KMS-11 (cell line): ENCODE results near the gene HPCAL1.

Experiments
- H2AFZ ChIP-seq: fragments of 200-600 bp; sonication (generic); 2 replicates; pipeline ENCODE4 v1.6.1; 2016; ENCODE audit warnings: antibody characterized with exemption, mixed run types, low read depth
- H3K27ac ChIP-seq: fragments of 200-600 bp; sonication (generic); 2 replicates; pipeline ENCODE4 v1.6.1; 2016; ENCODE audit warnings: mild to moderate bottlenecking, mixed run types
- H3K27me3 ChIP-seq: fragments of 200-600 bp; sonication (generic); 2 replicates; pipeline ENCODE4 v1.6.1; 2017; ENCODE audit warnings: mild to moderate bottlenecking, low read depth, mixed run types, moderate library complexity; ENCODE audit not compliant: insufficient read depth
- H3K36me3 ChIP-seq: fragments of 200-600 bp; sonication (generic); 2 replicates; pipeline ENCODE4 v1.6.1; 2017; ENCODE audit warnings: mild to moderate bottlenecking, mixed run types; ENCODE audit not compliant: insufficient read depth
- H3K4me1 ChIP-seq: fragments of 200-600 bp; sonication (generic); 2 replicates; pipeline ENCODE4 v1.6.1; 2016; ENCODE audit warnings: mild to moderate bottlenecking, low read depth, mixed run types; ENCODE audit not compliant: poor library complexity, severe bottlenecking
- H3K4me2 ChIP-seq: fragments of 200-600 bp; sonication (generic); 2 replicates; pipeline ENCODE4 v1.7.0; 2016; ENCODE audit warnings: mild to moderate bottlenecking, mixed run types
- H3K4me3 ChIP-seq: fragments of 200-600 bp; sonication (generic); IDR thresholded peaks from 2 replicates; pipeline ENCODE4 v1.6.1; 2017; ENCODE audit warnings: low read depth, low read length, mixed read lengths; ENCODE audit not compliant: insufficient read depth
- H3K79me2 ChIP-seq: fragments of 200-600 bp; sonication (generic); 2 replicates; pipeline ENCODE4 v1.6.1; 2016; ENCODE audit warnings: low read depth, mixed run types; ENCODE audit not compliant: insufficient read depth
- H3K9ac ChIP-seq: fragments of 200-600 bp; sonication (generic); 2 replicates; pipeline ENCODE4 v1.6.1; 2016; ENCODE audit warnings: mild to moderate bottlenecking, mixed run types
- H4K20me1 ChIP-seq: fragments of 200-600 bp; sonication (generic); 2 replicates; pipeline ENCODE4 v1.6.1; 2016; ENCODE audit warnings: mild to moderate bottlenecking, mixed run types; ENCODE audit not compliant: insufficient read depth
- TF ChIP-seq, protein P1 (sequence below): fragments of 200-600 bp; sonication (generic); conservative IDR thresholded peaks from 2 replicates; pipeline ENCODE4 v1.6.1; 2017; ENCODE audit warnings: low read depth, mild to moderate bottlenecking, antibody characterized with exemption, low read length, moderate library complexity, mixed read lengths

Gene HPCAL1

DNA sequence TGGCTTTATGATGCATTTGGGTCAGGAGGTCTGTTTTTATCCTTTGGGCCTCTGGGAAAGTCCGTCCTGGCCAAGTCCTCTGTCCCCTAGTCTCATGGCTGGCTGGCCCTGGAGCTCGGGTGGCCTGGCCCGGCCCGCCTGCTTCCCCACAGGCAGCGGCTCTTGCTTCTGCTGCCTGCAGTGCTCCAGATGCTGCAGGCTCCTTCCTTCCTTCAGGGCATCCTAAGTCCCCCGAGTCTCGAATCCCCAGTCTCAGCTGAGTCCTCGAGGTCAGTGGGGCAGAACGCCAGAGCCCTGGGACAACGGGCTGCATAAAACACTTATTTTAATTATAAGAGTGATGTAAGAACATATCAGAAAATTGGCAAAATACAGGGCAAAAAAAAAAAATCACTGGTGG, 71.2 kb downstream of the HPCAL1 start:
- Histone ChIP-seq H3K79me2 (no peaks in the 10 kb centered on the region), H3K27me3 (no peaks in the 10 kb centered on the region), H3K9ac (no peak overlapping the region), H3K4me2 (no peak overlapping the region), H3K36me3 (no peaks in the 10 kb centered on the region), H4K20me1 (no peaks in the 10 kb centered on the region), H3K27ac (no peak overlapping the region), H3K4me3 (no peak overlapping the region), H2AFZ (no peak overlapping the region), H3K4me1 (peaks cover 7% of the 10 kb centered on the region)
- TF ChIP-seq, protein P1, sequence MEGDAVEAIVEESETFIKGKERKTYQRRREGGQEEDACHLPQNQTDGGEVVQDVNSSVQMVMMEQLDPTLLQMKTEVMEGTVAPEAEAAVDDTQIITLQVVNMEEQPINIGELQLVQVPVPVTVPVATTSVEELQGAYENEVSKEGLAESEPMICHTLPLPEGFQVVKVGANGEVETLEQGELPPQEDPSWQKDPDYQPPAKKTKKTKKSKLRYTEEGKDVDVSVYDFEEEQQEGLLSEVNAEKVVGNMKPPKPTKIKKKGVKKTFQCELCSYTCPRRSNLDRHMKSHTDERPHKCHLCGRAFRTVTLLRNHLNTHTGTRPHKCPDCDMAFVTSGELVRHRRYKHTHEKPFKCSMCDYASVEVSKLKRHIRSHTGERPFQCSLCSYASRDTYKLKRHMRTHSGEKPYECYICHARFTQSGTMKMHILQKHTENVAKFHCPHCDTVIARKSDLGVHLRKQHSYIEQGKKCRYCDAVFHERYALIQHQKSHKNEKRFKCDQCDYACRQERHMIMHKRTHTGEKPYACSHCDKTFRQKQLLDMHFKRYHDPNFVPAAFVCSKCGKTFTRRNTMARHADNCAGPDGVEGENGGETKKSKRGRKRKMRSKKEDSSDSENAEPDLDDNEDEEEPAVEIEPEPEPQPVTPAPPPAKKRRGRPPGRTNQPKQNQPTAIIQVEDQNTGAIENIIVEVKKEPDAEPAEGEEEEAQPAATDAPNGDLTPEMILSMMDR: no peak

GRCh38 chr2:10374362-10374943, 71.7 kb downstream of the HPCAL1 start:
- H3K27me3 ChIP-seq: no peaks in the 10 kb centered on the region
- H3K27ac ChIP-seq: no peak overlapping the region
- H3K79me2 ChIP-seq: no peaks in the 10 kb centered on the region
- H3K4me2 ChIP-seq: no peak overlapping the region
- H3K9ac ChIP-seq: no peak overlapping the region
- H3K4me1 ChIP-seq: peaks cover 7% of the 10 kb centered on the region
- TF ChIP-seq, protein P1: no peak
- no peak overlapping the region for H2AFZ ChIP-seq
- H3K36me3 ChIP-seq: no peaks in the 10 kb centered on the region
- H4K20me1 ChIP-seq: no peaks in the 10 kb centered on the region
- H3K4me3 ChIP-seq: no peak overlapping the region

DNA sequence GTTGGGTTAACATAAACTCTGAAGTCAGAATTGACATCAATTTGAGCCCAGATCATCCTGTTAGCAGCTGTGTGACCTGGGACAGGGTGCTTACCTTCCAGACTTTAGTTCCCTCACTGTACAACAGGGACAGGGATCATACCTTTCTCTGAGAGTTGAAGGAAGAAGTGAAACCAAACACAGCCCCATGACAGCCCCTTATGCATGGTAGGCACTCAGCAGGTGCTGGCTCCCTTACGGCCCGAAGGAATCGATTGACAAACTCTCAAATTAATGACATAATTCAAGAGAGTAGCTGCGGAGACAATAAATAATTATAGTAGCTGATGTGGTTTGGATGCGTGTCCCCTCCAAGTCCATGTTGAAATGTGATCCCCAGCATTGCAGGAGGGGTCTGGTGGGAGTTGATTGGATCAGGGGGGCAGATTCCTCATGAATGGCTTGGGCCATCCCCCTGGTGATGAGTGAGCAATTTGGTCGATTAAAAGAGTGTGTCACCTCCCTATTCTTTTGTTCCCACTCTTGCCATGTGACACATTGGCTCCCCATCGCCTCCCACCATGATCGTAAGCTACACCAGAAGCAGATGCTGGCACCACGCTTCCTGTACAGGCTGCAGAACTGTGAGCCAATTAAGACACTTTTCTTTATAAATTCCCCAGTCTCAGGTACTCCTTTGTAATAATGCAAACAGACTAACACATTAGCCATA, 73.0 kb downstream of the HPCAL1 start:
- Histone ChIP-seq H3K9ac (no peak overlapping the region), H2AFZ (no peak overlapping the region), H3K27ac (no peak overlapping the region), H3K4me2 (no peak overlapping the region), H3K4me3 (no peak overlapping the region), H3K27me3 (no peaks in the 10 kb centered on the region), H3K79me2 (no peaks in the 10 kb centered on the region), H3K36me3 (no peaks in the 10 kb centered on the region), H3K4me1 (peaks cover 7% of the 10 kb centered on the region), H4K20me1 (no peaks in the 10 kb centered on the region)
- TF ChIP-seq, protein P1: no peak

DNA sequence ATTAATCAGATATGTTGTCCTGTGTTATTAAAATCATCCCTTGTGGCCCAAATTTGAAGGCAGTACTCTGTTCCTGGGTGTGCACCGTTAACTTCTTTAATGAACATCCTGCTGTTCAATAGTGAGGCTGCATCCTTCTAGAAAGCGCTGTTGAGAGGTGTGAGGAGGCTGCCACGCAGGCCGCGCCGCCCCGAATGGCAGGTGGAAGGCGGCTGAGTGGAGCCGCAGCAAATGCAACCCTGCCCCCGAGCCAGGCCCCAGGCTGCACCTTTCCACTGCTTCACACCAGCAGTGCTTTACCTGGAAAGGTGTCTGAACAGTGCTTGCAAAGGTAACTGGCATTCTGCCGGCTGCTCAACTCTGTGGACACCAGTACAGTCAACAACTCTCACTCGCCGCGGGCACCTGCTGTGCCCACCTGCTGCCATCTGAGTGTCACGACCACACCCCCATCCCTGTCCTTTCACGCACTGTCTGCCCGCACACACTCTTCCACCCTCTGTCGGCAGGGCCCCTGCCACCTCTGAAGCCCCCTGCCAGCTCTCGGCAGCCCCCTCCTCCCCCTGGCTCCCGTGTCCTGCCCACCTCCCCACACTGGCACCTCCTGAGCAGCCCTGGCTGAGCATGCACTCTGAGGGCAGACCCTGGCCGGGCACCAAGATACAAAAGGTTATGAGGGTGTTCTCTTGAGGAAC, 74.5 kb downstream of the HPCAL1 start:
- Histone ChIP-seq H3K79me2 (no peaks in the 10 kb centered on the region), H3K27me3 (no peaks in the 10 kb centered on the region), H2AFZ (no peak overlapping the region), H3K27ac (no peak overlapping the region; the same call in 1 of the 2 replicates), H3K4me2 (peak overlapping the region; percentile 21; the same call in 1 of the 2 replicates), H3K9ac (no peak overlapping the region), H3K4me3 (no peak overlapping the region), H3K36me3 (no peaks in the 10 kb centered on the region), H4K20me1 (no peaks in the 10 kb centered on the region), H3K4me1 (peaks cover 7% of the 10 kb centered on the region)
- TF ChIP-seq, protein P1: no peak
